22Rv1 (cell line): ENCODE results near the gene SH3GL1.

Source experiments
- H3K27ac ChIP-seq: fragments of 450-650 bp; 2 replicates; pipeline ENCODE4 v1.5.1; 2017
- ZFX ChIP-seq: fragments of 450-650 bp; IDR thresholded peaks from 2 replicates; pipeline ENCODE4 v1.6.1; 2017; ENCODE audit warnings: antibody characterized with exemption, borderline replicate concordance
- TF ChIP-seq, protein P1 (sequence below): fragments of 450-650 bp; IDR thresholded peaks from 2 replicates; pipeline ENCODE4 v1.5.1; 2017; ENCODE audit warnings: mild to moderate bottlenecking

The SH3GL1 gene

GRCh38 chr19:4316956-4317355 is 83.4 kb downstream of the SH3GL1 start:
- TF ChIP-seq, protein P1, sequence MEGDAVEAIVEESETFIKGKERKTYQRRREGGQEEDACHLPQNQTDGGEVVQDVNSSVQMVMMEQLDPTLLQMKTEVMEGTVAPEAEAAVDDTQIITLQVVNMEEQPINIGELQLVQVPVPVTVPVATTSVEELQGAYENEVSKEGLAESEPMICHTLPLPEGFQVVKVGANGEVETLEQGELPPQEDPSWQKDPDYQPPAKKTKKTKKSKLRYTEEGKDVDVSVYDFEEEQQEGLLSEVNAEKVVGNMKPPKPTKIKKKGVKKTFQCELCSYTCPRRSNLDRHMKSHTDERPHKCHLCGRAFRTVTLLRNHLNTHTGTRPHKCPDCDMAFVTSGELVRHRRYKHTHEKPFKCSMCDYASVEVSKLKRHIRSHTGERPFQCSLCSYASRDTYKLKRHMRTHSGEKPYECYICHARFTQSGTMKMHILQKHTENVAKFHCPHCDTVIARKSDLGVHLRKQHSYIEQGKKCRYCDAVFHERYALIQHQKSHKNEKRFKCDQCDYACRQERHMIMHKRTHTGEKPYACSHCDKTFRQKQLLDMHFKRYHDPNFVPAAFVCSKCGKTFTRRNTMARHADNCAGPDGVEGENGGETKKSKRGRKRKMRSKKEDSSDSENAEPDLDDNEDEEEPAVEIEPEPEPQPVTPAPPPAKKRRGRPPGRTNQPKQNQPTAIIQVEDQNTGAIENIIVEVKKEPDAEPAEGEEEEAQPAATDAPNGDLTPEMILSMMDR = no peak
- TF ChIP-seq ZFX = no peak

GRCh38 chr19:4313847-4314490 is 86.4 kb downstream of the SH3GL1 start:
- no peak for TF ChIP-seq ZFX
- TF ChIP-seq, protein P1 = no peak
- no peak overlapping the region for H3K27ac ChIP-seq

More at GRCh38 chr19:4316956-4317355, 83.4 kb downstream of the SH3GL1 start:
- no peak overlapping the region for H3K27ac ChIP-seq
